SU-DHL-6 (cell line): Measurements from ENCODE around the gene AQP5.

ENCODE experiments used
- H2AFZ ChIP-seq: fragments of 200-600 bp; sonication (generic); 2 replicates; pipeline ENCODE4 v1.6.1; 2014; ENCODE audit warnings: low read depth, mild to moderate bottlenecking, moderate library complexity, mixed read lengths, antibody characterized with exemption, low read length; ENCODE audit not compliant: severe bottlenecking
- H3F3A ChIP-seq: fragments of 200-600 bp; shearing (Covaris generic); 2 replicates; pipeline ENCODE4 v1.6.0; 2016; ENCODE audit warnings: antibody characterized with exemption, mild to moderate bottlenecking; ENCODE audit not compliant: insufficient read depth
- H3K27ac ChIP-seq: fragments of 200-600 bp; sonication (generic); 2 replicates; pipeline ENCODE4 v1.5.1; 2016; ENCODE audit warnings: low read depth, mild to moderate bottlenecking, low read length, moderate library complexity, mixed read lengths
- H3K27me3 ChIP-seq: fragments of 200-600 bp; sonication (generic), shearing (Covaris generic); 2 replicates; pipeline ENCODE4 v1.6.0; 2014; ENCODE audit warnings: mild to moderate bottlenecking, low read length
- H3K36me3 ChIP-seq: fragments of 200-600 bp; sonication (generic); 2 replicates; pipeline ENCODE4 v1.6.1; 2014; ENCODE audit warnings: mild to moderate bottlenecking, low read length, mixed read lengths
- H3K4me2 ChIP-seq: fragments of 300-600, 200-600 bp; shearing (Covaris generic), sonication (generic); 2 replicates; pipeline ENCODE4 v1.6.0; 2014; ENCODE audit warnings: low read length, low read depth, mild to moderate bottlenecking; ENCODE audit not compliant: poor library complexity, severe bottlenecking
- H3K4me3 ChIP-seq: fragments of 200-600 bp; sonication (generic); 2 replicates; pipeline ENCODE4 v1.5.1; 2014; ENCODE audit warnings: antibody characterized with exemption, low read length, mild to moderate bottlenecking, mixed read lengths; ENCODE audit not compliant: insufficient read depth, poor library complexity, severe bottlenecking
- H3K79me2 ChIP-seq: fragments of 200-600 bp; sonication (generic); 2 replicates; pipeline ENCODE4 v1.6.1; 2014; ENCODE audit warnings: mild to moderate bottlenecking, low read length, moderate library complexity; ENCODE audit not compliant: insufficient read depth
- H3K9ac ChIP-seq: fragments of 200-600 bp; sonication (generic); 2 replicates; pipeline ENCODE4 v1.7.0; 2014; ENCODE audit warnings: mild to moderate bottlenecking, low read length
- H3K9me2 ChIP-seq: fragments of 200-600 bp; sonication (generic); replicated peaks from 2 replicates; pipeline ENCODE4 v1.6.1; 2014; ENCODE audit warnings: low read length; ENCODE audit not compliant: insufficient read depth
- H3K9me3 ChIP-seq: fragments of 200-600 bp; sonication (generic); 2 replicates; pipeline ENCODE4 v1.6.1; 2014; ENCODE audit warnings: low read length, mixed read lengths; ENCODE audit not compliant: insufficient read depth
- H4K20me1 ChIP-seq: fragments of 200-600 bp; sonication (generic); 2 replicates; pipeline ENCODE4 v1.6.1; 2014; ENCODE audit warnings: low read depth, mild to moderate bottlenecking, antibody characterized with exemption, low read length, moderate library complexity, mixed read lengths
- EZH2phosphoT487 ChIP-seq: fragments of 200-600 bp; sonication (generic), shearing (Covaris generic); conservative IDR thresholded peaks from 2 replicates; pipeline ENCODE4 v1.6.1; 2018; ENCODE audit warnings: mild to moderate bottlenecking, antibody characterized with exemption, low read length, moderate library complexity, mixed read lengths
- TF ChIP-seq, protein P1 (sequence below): fragments of 200-600 bp; sonication (generic); IDR thresholded peaks from one replicate; pipeline ENCODE4 v1.5.1; 2017; ENCODE audit warnings: antibody characterized with exemption, mild to moderate bottlenecking, low read length, moderate library complexity; ENCODE audit not compliant: insufficient read depth, poor library complexity, severe bottlenecking

AQP5 gene

DNA sequence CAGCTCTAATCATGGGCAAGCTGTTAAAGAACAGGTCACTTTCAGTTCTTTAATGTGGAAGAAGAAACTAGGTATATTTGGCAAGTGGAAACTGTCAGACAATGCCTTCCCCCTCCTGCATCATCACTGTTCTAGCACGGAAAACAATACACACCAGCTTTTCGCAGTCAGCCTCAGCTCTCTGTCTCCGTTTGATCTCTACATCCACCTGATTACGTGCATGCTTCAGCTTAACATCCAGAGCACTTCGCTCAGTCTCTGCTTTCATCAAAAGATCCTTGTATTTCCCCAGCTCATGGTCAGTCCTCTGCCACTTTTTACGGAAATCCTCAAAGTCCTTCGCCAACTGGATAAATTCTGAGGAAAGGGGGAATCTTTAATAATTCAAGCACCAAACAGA, 44.6 kb downstream of the AQP5 start:
- Histone ChIP-seq H3K79me2 (peaks cover 25% of the 10 kb centered on the region), H3K27ac (no peak overlapping the region), H4K20me1 (no peaks in the 10 kb centered on the region), H3K4me3 (no peak overlapping the region), H3K9me3 (no peaks in the 10 kb centered on the region), H3F3A (no peaks in the 10 kb centered on the region), H3K27me3 (no peaks in the 10 kb centered on the region), H3K36me3 (peaks cover 53% of the 10 kb centered on the region; the same call in 1 of the 2 replicates), H3K9ac (no peak overlapping the region), H2AFZ (no peak overlapping the region), H3K9me2 (no peaks in the 10 kb centered on the region), H3K4me2 (no peak overlapping the region)
- TF ChIP-seq, protein P1, sequence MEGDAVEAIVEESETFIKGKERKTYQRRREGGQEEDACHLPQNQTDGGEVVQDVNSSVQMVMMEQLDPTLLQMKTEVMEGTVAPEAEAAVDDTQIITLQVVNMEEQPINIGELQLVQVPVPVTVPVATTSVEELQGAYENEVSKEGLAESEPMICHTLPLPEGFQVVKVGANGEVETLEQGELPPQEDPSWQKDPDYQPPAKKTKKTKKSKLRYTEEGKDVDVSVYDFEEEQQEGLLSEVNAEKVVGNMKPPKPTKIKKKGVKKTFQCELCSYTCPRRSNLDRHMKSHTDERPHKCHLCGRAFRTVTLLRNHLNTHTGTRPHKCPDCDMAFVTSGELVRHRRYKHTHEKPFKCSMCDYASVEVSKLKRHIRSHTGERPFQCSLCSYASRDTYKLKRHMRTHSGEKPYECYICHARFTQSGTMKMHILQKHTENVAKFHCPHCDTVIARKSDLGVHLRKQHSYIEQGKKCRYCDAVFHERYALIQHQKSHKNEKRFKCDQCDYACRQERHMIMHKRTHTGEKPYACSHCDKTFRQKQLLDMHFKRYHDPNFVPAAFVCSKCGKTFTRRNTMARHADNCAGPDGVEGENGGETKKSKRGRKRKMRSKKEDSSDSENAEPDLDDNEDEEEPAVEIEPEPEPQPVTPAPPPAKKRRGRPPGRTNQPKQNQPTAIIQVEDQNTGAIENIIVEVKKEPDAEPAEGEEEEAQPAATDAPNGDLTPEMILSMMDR: no peak
- TF ChIP-seq EZH2phosphoT487: no peak

DNA sequence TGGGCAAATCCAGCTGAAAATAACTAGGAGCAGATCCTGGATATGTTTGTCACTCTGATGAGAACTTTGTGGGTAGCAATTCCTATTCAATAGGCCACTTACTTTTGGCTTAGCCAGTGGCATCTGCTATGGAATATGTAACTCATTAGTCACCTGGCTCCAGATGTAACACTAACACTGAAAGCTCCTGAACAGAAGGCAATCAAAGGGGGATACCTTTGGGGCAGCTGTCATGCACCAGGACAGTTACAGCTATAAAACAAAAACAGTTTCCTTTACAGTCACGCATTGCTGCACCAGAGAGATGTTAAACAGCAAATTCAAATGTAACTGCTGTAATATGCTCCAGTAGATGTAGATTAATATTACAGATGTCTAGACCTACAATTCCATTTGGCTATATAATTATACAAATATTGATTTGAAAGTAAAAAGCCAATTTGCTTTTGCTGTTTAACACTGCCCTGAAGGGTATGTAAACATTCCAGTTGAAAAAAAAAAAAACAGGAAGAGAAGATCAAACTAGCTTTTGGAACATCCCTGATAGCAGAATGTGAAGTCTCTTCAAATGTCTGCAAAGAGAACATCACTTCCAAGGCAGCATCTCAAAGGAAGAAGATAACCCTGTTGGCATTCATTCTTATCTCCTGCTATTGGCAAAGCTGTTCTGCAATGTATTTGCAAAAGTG, 45.2 kb downstream of the AQP5 start:
- no peak overlapping the region for H3K9ac ChIP-seq
- peaks cover 51% of the 10 kb centered on the region; the same call in 1 of the 2 replicates for H3K36me3 ChIP-seq
- peaks cover 25% of the 10 kb centered on the region for H3K79me2 ChIP-seq
- no peaks in the 10 kb centered on the region for H4K20me1 ChIP-seq
- H3F3A ChIP-seq: no peaks in the 10 kb centered on the region
- TF ChIP-seq, protein P1: no peak
- no peak for TF ChIP-seq EZH2phosphoT487
- H3K4me3 ChIP-seq: no peak overlapping the region
- no peaks in the 10 kb centered on the region for H3K27me3 ChIP-seq
- no peak overlapping the region for H3K27ac ChIP-seq
- H3K4me2 ChIP-seq: no peak overlapping the region
- H2AFZ ChIP-seq: no peak overlapping the region
- no peaks in the 10 kb centered on the region for H3K9me3 ChIP-seq
- no peaks in the 10 kb centered on the region for H3K9me2 ChIP-seq

DNA sequence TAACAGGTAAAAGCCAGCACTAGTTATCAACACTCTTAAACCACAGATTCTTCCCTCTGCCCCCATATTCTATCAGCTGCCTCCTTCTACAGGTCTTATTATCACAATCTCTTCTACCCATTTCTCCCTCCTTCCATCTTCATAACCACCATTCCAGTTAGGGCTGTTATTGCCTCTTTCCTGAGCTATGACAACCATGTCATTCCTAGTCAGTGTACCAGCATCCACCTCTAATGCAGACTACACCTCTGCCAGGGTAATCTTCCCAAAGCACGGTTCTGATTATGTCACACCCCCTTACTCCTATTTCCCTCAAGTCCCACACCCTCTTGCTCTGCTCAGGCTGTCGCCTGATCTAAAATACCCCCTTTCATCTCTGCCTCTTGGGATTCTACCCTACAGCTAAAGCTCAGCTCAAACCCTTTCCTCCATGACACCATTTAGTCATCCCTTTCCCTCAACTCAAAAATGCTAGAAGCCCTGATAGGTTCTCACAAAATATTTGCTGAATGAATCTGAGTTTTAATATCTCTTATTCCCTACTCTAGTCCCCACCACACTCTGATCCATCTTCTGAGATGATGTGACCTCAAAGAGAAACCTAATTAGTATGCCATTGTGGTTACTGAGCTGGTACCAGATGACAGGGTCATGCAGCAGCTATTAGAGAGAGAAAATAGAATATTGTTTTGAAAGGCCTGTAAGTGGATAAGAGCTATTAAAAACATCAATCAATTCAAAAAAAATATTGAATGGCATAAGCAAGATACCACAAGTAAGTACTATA, 51.9 kb downstream of the AQP5 start:
- Histone ChIP-seq H3K9me2 (no peaks in the 10 kb centered on the region), H3K79me2 (peaks cover 68% of the 10 kb centered on the region), H3K9ac (no peak overlapping the region), H3K4me3 (no peak overlapping the region), H3K27me3 (no peaks in the 10 kb centered on the region), H3K36me3 (peaks cover 34% of the 10 kb centered on the region; the same call in 1 of the 2 replicates), H3K4me2 (no peak overlapping the region), H3K27ac (no peak overlapping the region), H3F3A (no peaks in the 10 kb centered on the region), H3K9me3 (no peaks in the 10 kb centered on the region), H2AFZ (no peak overlapping the region), H4K20me1 (peaks cover 5% of the 10 kb centered on the region; the same call in 1 of the 2 replicates)
- TF ChIP-seq EZH2phosphoT487: no peak
- TF ChIP-seq, protein P1: no peak
